GM12801 (cell line): ENCODE measurements around the gene TGFBR3.

Experiments
- CTCF ChIP-seq: IDR thresholded peaks from one replicate; pipeline ENCODE4 v1.5.1; 2011; ENCODE audit warnings: control low read depth; ENCODE audit not compliant: insufficient read length; ENCODE audit errors: extremely low read depth

TGFBR3 gene

GRCh38 chr1:91697861-91698260 lies 188.1 kb downstream of the TGFBR3 start:
- TF ChIP-seq CTCF, result no peak

GRCh38 chr1:91697416-91697815 lies 188.5 kb downstream of the TGFBR3 start:
- no peak for TF ChIP-seq CTCF

GRCh38 chr1:91696321-91696720 lies 189.6 kb downstream of the TGFBR3 start:
- TF ChIP-seq CTCF, result no peak

GRCh38 chr1:91693557-91693956 lies 192.4 kb downstream of the TGFBR3 start:
- TF ChIP-seq CTCF, result no peak

GRCh38 chr1:91691525-91691924 lies 194.4 kb downstream of the TGFBR3 start:
- TF ChIP-seq CTCF, result no peak

- no peak for TF ChIP-seq CTCF
These were observed 196.1 kb downstream of the TGFBR3 start for GRCh38 chr1:91689641-91690481.

- no peak for TF ChIP-seq CTCF
These were observed 198.5 kb downstream of the TGFBR3 start for GRCh38 chr1:91687452-91687851.
